Embryonic facial prominence (tissue), 1 donor: ENCODE data around the gene RUBCNL.
"Not testable (repeated sequence)": the region's sequence is repeated elsewhere in the genome, so short reads cannot be mapped to it uniquely, and the experiment has no call there.

ENCODE experiments used
- DNase-seq: peaks from one replicate; pipeline ENCODE4 v3.0.0-alpha.2; 2016; ENCODE audit errors: extremely low spot score

Gene RUBCNL

GRCh38 chr13:46374710-46375109, 12.3 kb downstream of the RUBCNL start:
- no peak for DNase-seq

GRCh38 chr13:46373623-46374022, 13.4 kb downstream of the RUBCNL start:
- no peak for DNase-seq

GRCh38 chr13:46372938-46373337, 14.1 kb downstream of the RUBCNL start:
- DNase-seq = not testable (repeated sequence)

GRCh38 chr13:46372071-46372470, 15.0 kb downstream of the RUBCNL start:
- DNase-seq = no peak

GRCh38 chr13:46369506-46370277, 17.4 kb downstream of the RUBCNL start:
- DNase-seq = no peak

GRCh38 chr13:46367617-46368327, 19.3 kb downstream of the RUBCNL start:
- no peak for DNase-seq

GRCh38 chr13:46361276-46361934, 25.6 kb downstream of the RUBCNL start:
- DNase-seq = no peak

GRCh38 chr13:46360604-46361003, 26.4 kb downstream of the RUBCNL start:
- no peak for DNase-seq

- DNase-seq = no peak
Measured at GRCh38 chr13:46359714-46360113, 27.3 kb downstream of the RUBCNL start.

GRCh38 chr13:46355901-46356590, 31.0 kb downstream of the RUBCNL start:
- DNase-seq = no peak

- DNase-seq = no peak
Measured at GRCh38 chr13:46355088-46355468, 32.0 kb downstream of the RUBCNL start.

- no peak for DNase-seq
Measured at GRCh38 chr13:46354156-46355087, 32.6 kb downstream of the RUBCNL start.

GRCh38 chr13:46352805-46353204, 34.2 kb downstream of the RUBCNL start:
- DNase-seq = no peak

- no peak for DNase-seq
Measured at GRCh38 chr13:46350003-46350402, 37.0 kb downstream of the RUBCNL start.

GRCh38 chr13:46348961-46349360, 38.1 kb downstream of the RUBCNL start:
- DNase-seq = no peak

GRCh38 chr13:46347277-46347676, 39.8 kb downstream of the RUBCNL start:
- no peak for DNase-seq

GRCh38 chr13:46345866-46346265, 41.2 kb downstream of the RUBCNL start:
- DNase-seq = no peak

GRCh38 chr13:46345398-46345797, 41.7 kb downstream of the RUBCNL start:
- DNase-seq = no peak

- no peak for DNase-seq
Measured at GRCh38 chr13:46343279-46343994, 43.6 kb downstream of the RUBCNL start.

- DNase-seq = no peak
Measured at GRCh38 chr13:46342538-46342937, 44.5 kb downstream of the RUBCNL start.
